SK-N-DZ (cell line): ENCODE results near the gene CYP2W1.
"Not testable (repeated sequence)": the region's sequence is repeated elsewhere in the genome, so short reads cannot be mapped to it uniquely, and the experiment has no call there.

Source experiments
- DNase-seq: peaks from one replicate; pipeline ENCODE4 v3.0.0-alpha.2; 2015; ENCODE audit warnings: low spot score
- small RNA-seq, 2 experiments: library from RNA; depleted of rRNA; stranded (forward); fragments of <200 nt; gene quantifications; one replicate each; pipeline ENCODE3, GENCODE V24; 2014

The CYP2W1 gene

GRCh38 chr7:1028044-1028770 is 45.2 kb downstream of the CYP2W1 start:
- peak; percentile 82 for DNase-seq

- DNase-seq: peak; percentile 68
Observed at GRCh38 chr7:1028775-1029636, 46.0 kb downstream of the CYP2W1 start.

- no peak for DNase-seq
Observed at GRCh38 chr7:1029637-1030443, 46.9 kb downstream of the CYP2W1 start.

GRCh38 chr7:1030444-1031070 is 47.6 kb downstream of the CYP2W1 start:
- DNase-seq: no peak

GRCh38 chr7:1031716-1032455 is 48.9 kb downstream of the CYP2W1 start:
- DNase-seq: no peak

GRCh38 chr7:1032536-1033181 is 49.7 kb downstream of the CYP2W1 start:
- DNase-seq: no peak

GRCh38 chr7:1033546-1034145 is 50.7 kb downstream of the CYP2W1 start:
- no peak for DNase-seq

GRCh38 chr7:1034769-1035168 is 51.8 kb downstream of the CYP2W1 start:
- not testable (repeated sequence) for DNase-seq

GRCh38 chr7:1036164-1036928 is 53.4 kb downstream of the CYP2W1 start:
- DNase-seq: not testable (repeated sequence)

Small RNAs within 50 kb of the gene (small RNA-seq; reads per million reads assigned to genes)
- 1.9 to 15.0 reads per million in 2 experiments for gene MIR339
